Measurements from ENCODE around the gene KIAA0825. TPM values are rescaled to one million over a fixed set of nuclear protein-coding genes. Genes with fewer than 3 reads are reported as not detected.

Gene KIAA0825
- total RNA-seq, 1 experiment from 2014 or later, result 1.3 TPM

GRCh38 chr5:94457788-94458187 lies 160.6 kb downstream of the KIAA0825 start:
- Mint-ChIP-seq H3K27ac (no peak overlapping the region), H3K4me3 (no peak overlapping the region), H3K27me3 (ENCODE audit: low read depth) (no peaks in the 10 kb centered on the region), H3K4me1 (no peaks in the 10 kb centered on the region), H3K36me3 (no peaks in the 10 kb centered on the region), H3K9me3 (no peaks in the 10 kb centered on the region)
- CTCF ChIA-PET, result no interaction called here
- ATAC-seq (no peak), DNase-seq (ENCODE audit: low spot score) (no peak)
- no peak for TF ChIP-seq NFYB (CRISPR knock-in tag; conservative IDR thresholded peaks at IDR 0.05; ENCODE audit: low read depth)
- no peak for TF ChIP-seq ZNF671 (CRISPR knock-in tag; IDR thresholded peaks at IDR 0.05)
- no peak for TF ChIP-seq ZNF121 (CRISPR knock-in tag; IDR thresholded peaks at IDR 0.05)
- TF ChIP-seq ZNF423 (CRISPR knock-in tag; IDR thresholded peaks at IDR 0.05), result no peak
- no peak for TF ChIP-seq FOXJ3 (CRISPR knock-in tag; IDR thresholded peaks at IDR 0.05; ENCODE audit: borderline replicate concordance)
- TF ChIP-seq IRF1 (CRISPR knock-in tag; IDR thresholded peaks at IDR 0.05), result no peak
- TF ChIP-seq, protein P1, sequence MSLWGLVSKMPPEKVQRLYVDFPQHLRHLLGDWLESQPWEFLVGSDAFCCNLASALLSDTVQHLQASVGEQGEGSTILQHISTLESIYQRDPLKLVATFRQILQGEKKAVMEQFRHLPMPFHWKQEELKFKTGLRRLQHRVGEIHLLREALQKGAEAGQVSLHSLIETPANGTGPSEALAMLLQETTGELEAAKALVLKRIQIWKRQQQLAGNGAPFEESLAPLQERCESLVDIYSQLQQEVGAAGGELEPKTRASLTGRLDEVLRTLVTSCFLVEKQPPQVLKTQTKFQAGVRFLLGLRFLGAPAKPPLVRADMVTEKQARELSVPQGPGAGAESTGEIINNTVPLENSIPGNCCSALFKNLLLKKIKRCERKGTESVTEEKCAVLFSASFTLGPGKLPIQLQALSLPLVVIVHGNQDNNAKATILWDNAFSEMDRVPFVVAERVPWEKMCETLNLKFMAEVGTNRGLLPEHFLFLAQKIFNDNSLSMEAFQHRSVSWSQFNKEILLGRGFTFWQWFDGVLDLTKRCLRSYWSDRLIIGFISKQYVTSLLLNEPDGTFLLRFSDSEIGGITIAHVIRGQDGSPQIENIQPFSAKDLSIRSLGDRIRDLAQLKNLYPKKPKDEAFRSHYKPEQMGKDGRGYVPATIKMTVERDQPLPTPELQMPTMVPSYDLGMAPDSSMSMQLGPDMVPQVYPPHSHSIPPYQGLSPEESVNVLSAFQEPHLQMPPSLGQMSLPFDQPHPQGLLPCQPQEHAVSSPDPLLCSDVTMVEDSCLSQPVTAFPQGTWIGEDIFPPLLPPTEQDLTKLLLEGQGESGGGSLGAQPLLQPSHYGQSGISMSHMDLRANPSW (CRISPR knock-in tag; conservative IDR thresholded peaks at IDR 0.05; ENCODE audit: low read depth), result no peak
- TF ChIP-seq KAT7 (CRISPR knock-in tag; IDR thresholded peaks at IDR 0.05; ENCODE audit: borderline replicate concordance), result no peak
- TF ChIP-seq, protein P2, sequence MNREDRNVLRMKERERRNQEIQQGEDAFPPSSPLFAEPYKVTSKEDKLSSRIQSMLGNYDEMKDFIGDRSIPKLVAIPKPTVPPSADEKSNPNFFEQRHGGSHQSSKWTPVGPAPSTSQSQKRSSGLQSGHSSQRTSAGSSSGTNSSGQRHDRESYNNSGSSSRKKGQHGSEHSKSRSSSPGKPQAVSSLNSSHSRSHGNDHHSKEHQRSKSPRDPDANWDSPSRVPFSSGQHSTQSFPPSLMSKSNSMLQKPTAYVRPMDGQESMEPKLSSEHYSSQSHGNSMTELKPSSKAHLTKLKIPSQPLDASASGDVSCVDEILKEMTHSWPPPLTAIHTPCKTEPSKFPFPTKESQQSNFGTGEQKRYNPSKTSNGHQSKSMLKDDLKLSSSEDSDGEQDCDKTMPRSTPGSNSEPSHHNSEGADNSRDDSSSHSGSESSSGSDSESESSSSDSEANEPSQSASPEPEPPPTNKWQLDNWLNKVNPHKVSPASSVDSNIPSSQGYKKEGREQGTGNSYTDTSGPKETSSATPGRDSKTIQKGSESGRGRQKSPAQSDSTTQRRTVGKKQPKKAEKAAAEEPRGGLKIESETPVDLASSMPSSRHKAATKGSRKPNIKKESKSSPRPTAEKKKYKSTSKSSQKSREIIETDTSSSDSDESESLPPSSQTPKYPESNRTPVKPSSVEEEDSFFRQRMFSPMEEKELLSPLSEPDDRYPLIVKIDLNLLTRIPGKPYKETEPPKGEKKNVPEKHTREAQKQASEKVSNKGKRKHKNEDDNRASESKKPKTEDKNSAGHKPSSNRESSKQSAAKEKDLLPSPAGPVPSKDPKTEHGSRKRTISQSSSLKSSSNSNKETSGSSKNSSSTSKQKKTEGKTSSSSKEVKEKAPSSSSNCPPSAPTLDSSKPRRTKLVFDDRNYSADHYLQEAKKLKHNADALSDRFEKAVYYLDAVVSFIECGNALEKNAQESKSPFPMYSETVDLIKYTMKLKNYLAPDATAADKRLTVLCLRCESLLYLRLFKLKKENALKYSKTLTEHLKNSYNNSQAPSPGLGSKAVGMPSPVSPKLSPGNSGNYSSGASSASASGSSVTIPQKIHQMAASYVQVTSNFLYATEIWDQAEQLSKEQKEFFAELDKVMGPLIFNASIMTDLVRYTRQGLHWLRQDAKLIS (CRISPR knock-in tag; IDR thresholded peaks at IDR 0.05; ENCODE audit: borderline replicate concordance), result no peak
- POLR2A ChIA-PET, result interaction anchor here (0.5 kb wide), 1 partner anchor 59 kb away, joined by 5 read pairs; no protein-coding TSS in a partner anchor

DNA sequence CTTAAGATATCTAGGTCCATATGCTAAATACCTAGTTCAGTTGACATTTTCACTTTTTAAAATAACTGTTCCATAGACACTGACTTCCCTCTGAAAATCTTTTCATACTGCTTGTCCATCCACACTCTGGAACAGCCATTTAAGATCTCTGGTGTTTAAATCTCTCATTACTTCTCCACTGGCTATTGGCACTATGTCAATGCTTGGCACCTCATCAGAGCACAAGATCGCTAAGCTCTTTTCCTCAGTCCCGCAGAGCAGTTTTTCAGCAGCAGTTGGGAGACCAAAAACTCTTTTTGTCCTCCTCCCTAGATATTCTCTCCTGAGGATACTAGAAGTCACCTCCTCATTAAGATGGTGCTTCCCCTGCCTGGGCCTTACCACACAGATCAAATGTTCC lies 172.7 kb downstream of the KIAA0825 start:
- DNase-seq (ENCODE audit: low spot score) (no peak), ATAC-seq (no peak)
- Mint-ChIP-seq H3K27me3 (ENCODE audit: low read depth) (no peaks in the 10 kb centered on the region), H3K4me3 (no peak overlapping the region), H3K36me3 (no peaks in the 10 kb centered on the region), H3K9me3 (peaks cover 6% of the 10 kb centered on the region), H3K27ac (no peak overlapping the region), H3K4me1 (peaks cover 10% of the 10 kb centered on the region)
- ChIA-PET POLR2A (no interaction called here), CTCF (no interaction called here)
- TF ChIP-seq ETV6 (CRISPR knock-in tag; IDR thresholded peaks at IDR 0.05), result no peak
- no peak for TF ChIP-seq OVOL2 (CRISPR knock-in tag; IDR thresholded peaks at IDR 0.05; ENCODE audit: borderline replicate concordance)
- TF ChIP-seq, protein P2 (CRISPR knock-in tag; IDR thresholded peaks at IDR 0.05; ENCODE audit: borderline replicate concordance), result no peak
- TF ChIP-seq FOXK1 (CRISPR knock-in tag; IDR thresholded peaks at IDR 0.05), result no peak
- no peak for TF ChIP-seq PRDM15 (CRISPR knock-in tag; IDR thresholded peaks at IDR 0.05)
- no peak for TF ChIP-seq ZNF416 (CRISPR knock-in tag; IDR thresholded peaks at IDR 0.05)
- TF ChIP-seq JUN (CRISPR knock-in tag; IDR thresholded peaks at IDR 0.05), result no peak
